DMS79 (cell line): Measurements from ENCODE around the gene WDR62.
A peak's percentile ranks its signal among the peaks of the same experiment; 100 is the strongest.

ENCODE experiments used
- DNase-seq: peaks from one replicate; lab custom pipeline; 2025; lab: John Stamatoyannopoulos, UW

WDR62 gene

GRCh38 chr19:36054733-36055686, at the start of gene WDR62:
TSS of gene WDR62 (plus strand) at chr19:36054897. CDS start at chr19:36054972, 75 bp downstream.
- DNase-seq = peak; percentile 89

GRCh38 chr19:36006955-36007354, 47.7 kb upstream of the WDR62 start:
- DNase-seq = no peak

GRCh38 chr19:36008336-36008978, 46.2 kb upstream of the WDR62 start, which contains the start of gene SYNE4:
TSS of gene SYNE4 (minus strand) at chr19:36008813. CDS start at chr19:36008681, 132 bp downstream.
- DNase-seq = peak; percentile 80

GRCh38 chr19:36009220-36009619, 45.5 kb upstream of the WDR62 start:
- DNase-seq = peak; percentile 11

GRCh38 chr19:36009633-36010379, 44.9 kb upstream of the WDR62 start:
- DNase-seq = no peak

GRCh38 chr19:36010402-36010801, 44.3 kb upstream of the WDR62 start:
- no peak for DNase-seq

- DNase-seq = no peak
Measured at GRCh38 chr19:36013280-36014011, 41.3 kb upstream of the WDR62 start.

GRCh38 chr19:36014012-36014924, 40.4 kb upstream of the WDR62 start, which contains the start of gene ALKBH6:
TSS of gene ALKBH6 (minus strand) at chr19:36014213. CDS start at chr19:36013397, 816 bp downstream.
- peak; percentile 99 for DNase-seq

- DNase-seq = no peak
Measured at GRCh38 chr19:36019061-36019670, 35.5 kb upstream of the WDR62 start.

- DNase-seq = no peak
Measured at GRCh38 chr19:36023432-36023831, 31.3 kb upstream of the WDR62 start.

GRCh38 chr19:36025541-36025940, 29.2 kb upstream of the WDR62 start:
- no peak for DNase-seq

GRCh38 chr19:36026091-36026876, 28.4 kb upstream of the WDR62 start:
- DNase-seq = no peak

GRCh38 chr19:36027696-36028095, 27.0 kb upstream of the WDR62 start:
- DNase-seq = no peak

- DNase-seq = no peak
Measured at GRCh38 chr19:36028313-36029041, 26.2 kb upstream of the WDR62 start.

GRCh38 chr19:36030264-36031148, 24.2 kb upstream of the WDR62 start:
- DNase-seq = no peak

GRCh38 chr19:36031308-36031707, 23.4 kb upstream of the WDR62 start:
- DNase-seq = no peak
